ENCODE data around the gene AHCY.
"Not testable (repeated sequence)": the region's sequence is repeated elsewhere in the genome, so short reads cannot be mapped to it uniquely, and the experiment has no call there.

The AHCY gene

DNA sequence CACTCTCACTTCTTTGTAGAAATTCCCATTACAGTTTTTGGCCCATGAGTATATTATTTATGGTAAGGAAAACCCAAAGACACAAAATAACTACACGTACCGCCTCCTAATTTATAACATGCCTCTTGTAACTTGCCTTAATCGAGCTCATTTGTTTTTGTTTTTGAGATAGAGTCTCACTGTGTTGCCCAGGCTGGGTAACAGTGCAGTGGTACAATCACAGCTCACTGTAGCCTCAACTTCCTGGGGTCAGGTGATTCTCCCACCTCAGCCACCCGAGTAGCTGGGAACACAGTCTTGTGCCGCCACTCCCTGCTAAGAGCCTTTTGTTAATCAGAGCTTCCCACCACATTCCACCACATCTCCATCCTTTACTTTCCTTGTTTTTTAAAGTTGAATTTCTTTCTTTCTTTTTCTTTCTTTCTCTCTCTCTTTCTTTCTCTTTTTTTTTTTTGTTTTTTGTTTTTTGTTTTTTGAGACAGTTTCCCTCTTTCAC, 46.5 kb downstream of the AHCY start:
- DNase-seq (ENCODE audit: low read depth, low spot score), result no peak

DNA sequence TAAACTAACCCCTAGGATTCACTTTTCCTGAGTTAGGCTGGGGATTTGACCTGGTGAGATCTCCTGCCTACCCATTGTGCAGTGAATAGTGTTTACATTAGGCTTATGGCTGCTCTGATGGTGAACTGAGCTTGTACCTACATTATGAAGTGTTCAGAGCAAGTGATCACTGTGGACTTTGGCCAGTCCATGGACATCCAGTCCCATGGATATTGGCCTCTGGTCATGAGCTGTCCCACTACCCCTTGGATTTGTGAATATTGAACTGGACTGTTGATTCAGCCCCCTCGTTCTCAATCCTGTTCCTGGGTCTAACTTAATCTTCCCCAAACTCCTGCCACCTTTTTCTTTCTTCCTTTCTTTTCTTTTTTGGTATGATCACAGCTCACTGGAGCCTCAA, 48.2 kb downstream of the AHCY start:
- DNase-seq (ENCODE audit: low read depth, low spot score), result no peak

DNA sequence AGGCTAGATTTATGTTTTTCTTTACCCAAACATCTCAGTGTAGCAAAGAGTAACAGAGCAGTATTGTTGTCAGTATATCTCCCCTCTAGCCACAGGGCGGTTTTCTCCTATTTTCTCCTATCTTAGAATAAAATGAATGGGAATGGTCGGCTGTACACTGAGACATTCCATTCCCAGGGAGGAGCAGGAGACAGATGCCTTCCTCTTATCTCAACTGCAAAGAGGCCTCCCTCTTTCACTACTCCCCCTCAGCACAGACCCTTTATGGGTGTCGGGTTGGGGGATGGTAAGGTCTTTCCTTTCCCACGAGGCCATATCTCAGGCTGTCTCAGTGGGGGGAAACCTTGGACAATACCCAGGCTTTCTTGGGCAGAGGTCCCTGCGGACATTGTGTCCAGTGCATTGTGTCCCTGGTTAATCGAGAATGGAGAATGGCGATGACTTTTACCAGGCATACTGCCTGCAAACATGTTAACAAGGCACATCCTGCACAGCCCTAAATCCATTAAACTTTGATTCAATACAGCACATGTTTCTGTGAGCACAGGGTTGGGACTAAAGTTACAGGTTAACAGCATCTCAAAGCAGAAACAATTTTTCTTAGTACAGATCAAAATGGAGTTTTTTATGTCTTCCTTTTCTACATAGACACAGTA, 50.6 kb downstream of the AHCY start:
- DNase-seq (ENCODE audit: low read depth, low spot score), result not testable (repeated sequence)

DNA sequence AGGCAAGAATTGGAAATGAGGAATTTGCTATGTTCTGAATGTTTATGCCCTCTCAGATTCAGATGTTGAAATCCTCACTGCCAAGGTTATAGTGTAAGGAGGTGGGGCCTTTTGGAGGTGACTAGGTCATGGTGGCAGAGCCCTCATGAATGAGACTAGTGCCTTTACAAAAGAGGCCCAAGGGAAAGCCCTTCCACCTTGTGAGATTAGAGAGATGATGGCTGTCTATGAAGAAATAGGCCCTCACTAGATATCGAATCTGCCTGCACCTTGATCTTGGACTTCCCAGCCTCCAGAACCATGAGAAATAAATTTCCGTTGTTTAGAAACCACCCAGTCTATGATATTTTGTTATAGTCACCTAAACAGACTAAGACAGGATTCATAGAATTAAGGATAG, 51.5 kb downstream of the AHCY start:
- no peak for DNase-seq (ENCODE audit: low read depth, low spot score)

DNA sequence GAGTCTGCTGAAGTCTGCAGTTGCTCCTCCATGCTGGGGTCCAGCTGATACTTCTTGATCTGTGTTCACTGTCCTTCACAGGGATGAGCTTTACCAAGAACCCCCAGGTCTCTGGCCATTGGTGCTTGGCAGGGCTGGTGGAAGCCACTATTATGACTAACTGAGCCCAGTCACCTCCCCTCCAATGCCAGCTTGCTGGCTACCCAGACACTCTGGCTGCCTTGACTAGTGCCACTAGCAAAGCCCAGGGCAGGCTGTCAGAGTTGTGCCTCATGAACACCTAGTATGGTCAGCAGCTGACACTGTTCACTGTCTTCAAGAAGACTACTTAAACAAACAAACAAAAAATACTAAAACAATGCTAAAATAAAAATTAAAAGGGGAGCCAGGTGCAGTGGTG, 53.1 kb downstream of the AHCY start:
- DNase-seq (ENCODE audit: low read depth, low spot score), result no peak

DNA sequence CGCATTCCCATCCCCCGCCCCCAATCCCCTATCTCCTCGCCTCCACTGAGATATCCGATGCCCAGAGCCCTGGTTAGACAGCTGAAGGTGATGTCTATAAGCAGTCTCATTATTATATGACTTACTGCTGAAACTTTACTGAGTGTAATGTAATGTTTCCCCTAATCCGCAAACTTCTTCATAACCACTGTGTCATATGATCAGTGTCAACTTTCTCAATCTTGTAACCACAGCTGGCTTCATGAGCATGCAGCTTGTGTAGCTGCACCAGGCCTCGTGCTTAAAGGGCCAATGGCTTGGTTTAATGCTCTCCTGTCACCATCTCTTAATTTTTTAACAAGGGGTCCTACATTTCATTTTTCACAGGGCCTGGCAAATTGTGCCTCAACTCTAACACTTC, 53.9 kb downstream of the AHCY start:
- no peak for DNase-seq (ENCODE audit: low read depth, low spot score)

DNA sequence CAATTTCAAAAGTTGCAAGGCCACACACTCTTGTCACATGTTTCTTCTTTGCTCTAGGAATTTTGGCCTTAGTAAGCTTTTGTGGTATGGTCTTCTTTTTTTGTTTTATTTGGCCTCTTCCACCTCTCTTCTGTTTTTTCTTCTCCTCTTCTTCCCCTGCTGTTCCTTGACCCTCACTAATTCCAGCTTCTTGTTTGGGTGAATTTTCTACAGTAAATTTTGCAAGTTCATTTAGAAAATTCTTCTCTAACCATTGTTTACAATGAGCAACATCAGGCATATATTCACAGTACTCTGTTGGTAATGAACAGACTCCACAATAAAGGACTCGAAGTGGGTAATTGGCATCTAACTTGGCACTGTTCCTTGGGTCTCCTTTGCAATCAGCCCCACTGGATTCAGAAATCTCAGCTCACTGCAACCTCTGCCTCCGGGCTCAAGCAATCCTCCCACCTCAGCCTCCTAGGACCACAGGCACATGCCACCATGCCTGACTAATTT, 57.0 kb downstream of the AHCY start:
- DNase-seq (ENCODE audit: low read depth, low spot score), result no peak

DNA sequence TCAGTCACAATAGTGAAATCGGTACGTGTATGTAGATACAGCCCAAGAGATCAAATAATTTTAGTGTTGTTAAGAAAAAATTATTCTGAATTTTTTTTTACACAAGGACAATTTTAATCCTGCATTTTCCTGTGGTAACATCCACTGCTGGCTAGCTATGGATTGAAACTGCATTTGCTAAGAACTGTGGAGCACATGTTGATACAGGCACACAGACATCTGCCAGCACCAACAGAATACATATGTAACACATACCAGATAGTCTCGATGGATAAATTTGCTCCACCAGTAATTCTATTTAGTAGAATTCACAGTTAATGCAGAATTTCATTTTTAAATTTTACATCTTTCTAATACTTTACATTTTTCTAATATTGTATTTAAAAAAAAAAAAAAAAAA, 59.8 kb downstream of the AHCY start:
- no peak for DNase-seq (ENCODE audit: low read depth, low spot score)

DNA sequence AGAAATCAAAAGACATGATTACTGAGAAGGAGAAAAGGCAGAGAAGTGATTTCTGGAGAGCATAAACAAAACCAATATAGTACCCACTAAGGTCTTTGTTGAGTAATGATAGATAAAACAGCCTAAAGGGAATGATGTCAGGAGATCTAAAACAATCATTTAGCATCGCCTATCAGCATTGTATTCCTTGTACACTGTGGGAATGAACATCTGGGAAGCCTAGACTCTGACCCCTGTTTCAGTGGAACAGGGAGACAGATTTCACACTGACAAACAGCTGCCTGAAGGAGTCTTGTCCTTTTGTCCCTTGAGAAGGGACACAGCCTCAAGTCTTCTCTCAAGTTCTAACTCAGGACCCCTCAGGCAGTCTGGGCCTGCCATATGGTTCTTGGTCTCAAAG, 60.3 kb downstream of the AHCY start:
- DNase-seq (ENCODE audit: low read depth, low spot score), result no peak

DNA sequence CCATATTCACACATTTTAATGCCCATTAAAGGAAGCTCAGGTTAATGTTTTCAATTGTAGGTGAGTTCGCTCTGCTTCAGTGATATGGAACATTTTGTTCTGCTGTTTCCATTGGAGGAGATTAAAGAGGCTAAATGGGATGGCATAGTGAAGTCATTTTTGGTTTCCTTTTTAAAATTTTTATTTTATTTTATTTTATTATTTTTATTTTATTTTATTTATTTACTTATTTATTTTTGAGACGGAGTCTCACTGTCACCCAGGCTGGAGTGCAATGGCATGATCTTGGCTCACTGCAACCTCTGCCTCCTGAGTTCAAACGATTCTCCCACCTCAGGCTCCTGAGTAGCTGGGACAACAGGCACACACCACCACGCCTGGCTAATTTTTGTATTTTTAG, 61.1 kb downstream of the AHCY start:
- not testable (repeated sequence) for DNase-seq (ENCODE audit: low read depth, low spot score)

DNA sequence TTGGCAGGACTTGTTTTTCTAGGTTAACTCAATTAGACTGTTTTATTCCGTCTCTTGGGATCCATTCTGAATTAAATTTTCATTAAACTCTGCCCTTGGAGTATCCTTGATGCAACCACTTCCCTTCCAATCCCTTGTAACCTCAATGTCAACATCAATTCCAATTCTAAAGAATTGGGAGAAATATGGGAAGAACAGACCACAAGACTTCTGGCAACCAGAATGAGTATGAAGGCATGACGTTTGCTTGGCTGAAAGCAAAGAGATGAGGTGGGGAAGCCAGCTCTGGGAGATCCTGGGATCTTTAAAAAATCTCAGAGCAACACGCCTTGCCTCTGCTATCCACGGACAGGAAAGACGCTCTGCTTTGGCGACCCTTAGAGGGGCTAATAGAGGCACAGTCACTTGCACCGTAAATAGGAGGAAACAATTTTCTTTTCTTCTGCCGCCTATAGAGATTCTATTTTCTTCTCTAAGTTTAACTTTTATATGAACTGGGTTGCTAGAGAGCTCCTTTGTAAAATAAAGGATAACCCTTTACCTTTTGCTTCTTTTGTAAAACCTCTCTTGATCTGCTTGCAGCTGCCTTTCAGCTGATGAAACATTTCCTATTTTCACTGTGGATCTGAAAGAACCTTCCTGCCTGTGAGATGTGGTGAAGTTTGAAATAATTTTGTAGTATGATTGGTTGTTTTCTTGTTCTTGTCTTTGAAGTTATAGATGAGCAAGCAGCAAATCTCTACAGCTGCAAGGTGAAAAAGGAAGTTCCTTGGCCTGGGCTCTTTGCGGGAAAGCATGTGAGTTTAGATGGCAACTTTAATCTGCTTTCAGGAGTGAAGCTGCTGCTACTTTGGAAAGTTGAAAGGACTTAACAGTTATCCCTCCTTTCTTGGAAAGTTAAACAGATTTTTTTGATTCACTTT, 62.2 kb downstream of the AHCY start, which contains the start of gene ASIP:
ASIP (plus strand) TSS at position 731 of the 923 bp plus-strand sequence. CDS start 18,952 bp downstream, outside the sequence.
- DNase-seq (ENCODE audit: low read depth, low spot score), result no peak

DNA sequence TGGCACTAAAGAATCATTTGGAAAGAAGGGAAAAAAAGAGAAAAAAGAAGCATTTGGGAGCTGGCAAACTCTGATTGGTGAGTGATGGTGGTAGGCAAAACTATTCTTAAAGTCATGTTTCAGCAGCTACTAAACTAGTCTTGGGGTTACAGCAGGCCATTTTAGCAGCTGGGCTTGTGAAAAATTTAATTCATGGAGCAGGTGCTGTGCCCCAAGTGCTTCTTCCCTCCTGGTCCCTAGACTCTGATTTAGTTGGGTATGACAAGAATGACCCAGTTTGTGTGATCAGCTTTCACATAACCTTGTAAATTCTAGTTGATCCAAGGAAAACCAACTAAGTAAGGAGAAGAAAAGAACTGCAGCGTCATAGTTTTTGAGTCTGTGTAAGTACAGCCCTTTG, 63.0 kb downstream of the AHCY start:
- no peak for DNase-seq (ENCODE audit: low read depth, low spot score)

DNA sequence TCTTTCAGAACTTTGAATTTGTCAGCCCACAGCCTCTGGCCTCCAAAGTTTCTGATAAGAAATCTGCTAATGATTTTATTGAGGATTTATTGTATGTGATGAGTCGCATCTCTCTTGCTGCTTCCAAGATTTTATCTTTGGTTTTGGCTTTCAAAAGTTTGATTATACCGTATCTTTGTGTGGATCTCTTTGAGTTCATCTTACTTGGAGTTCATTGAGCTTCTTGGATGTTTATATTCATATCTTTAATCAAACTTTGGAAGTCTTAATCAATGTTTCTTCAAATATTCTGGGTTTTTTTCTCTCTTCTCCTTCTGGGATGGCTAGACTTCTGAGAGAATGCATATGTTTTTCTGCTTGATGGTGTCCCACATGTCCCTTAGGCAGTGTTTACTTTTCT, 65.2 kb downstream of the AHCY start:
- no peak for DNase-seq (ENCODE audit: low read depth, low spot score)

DNA sequence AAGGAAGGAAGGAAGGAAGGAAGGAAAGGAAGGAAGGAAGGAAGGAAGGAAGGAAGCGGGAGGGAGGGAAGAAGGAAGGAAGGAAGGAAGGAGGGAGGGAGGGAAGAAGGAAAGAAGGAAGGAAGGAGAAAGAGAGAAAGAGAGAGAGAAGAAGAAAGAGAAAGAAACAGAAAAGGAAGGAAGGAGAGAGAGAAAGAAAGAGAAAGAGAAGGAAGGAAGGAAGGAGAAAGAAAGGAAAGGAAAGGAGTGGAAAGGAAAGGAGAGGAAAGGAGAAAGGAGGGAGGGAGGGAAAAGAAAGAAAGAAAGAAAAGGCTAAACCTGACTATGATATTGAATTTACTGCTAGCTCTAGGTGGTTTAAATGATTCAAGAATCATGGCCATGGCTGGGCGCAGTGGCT, 67.3 kb downstream of the AHCY start:
- no peak for DNase-seq (ENCODE audit: low read depth, low spot score)

DNA sequence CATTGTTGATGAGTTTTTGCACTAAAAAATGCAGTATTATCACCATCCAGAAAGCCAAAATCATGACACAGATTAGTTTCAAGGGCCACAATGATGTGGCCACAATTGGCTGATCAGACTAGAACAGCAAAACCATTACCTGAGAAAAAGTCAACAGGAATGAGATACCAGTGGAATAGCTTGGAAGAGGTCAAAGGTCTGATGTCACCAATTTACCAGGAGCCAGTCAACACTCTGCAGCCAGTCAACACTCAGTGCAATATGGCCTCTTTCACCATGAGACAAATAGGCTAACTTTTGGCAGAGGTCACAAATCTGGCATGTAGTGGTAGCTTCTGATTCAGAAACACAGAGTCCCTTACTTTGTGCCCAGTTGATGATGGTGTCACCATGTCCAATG, 69.5 kb downstream of the AHCY start:
- DNase-seq (ENCODE audit: low read depth, low spot score), result no peak

DNA sequence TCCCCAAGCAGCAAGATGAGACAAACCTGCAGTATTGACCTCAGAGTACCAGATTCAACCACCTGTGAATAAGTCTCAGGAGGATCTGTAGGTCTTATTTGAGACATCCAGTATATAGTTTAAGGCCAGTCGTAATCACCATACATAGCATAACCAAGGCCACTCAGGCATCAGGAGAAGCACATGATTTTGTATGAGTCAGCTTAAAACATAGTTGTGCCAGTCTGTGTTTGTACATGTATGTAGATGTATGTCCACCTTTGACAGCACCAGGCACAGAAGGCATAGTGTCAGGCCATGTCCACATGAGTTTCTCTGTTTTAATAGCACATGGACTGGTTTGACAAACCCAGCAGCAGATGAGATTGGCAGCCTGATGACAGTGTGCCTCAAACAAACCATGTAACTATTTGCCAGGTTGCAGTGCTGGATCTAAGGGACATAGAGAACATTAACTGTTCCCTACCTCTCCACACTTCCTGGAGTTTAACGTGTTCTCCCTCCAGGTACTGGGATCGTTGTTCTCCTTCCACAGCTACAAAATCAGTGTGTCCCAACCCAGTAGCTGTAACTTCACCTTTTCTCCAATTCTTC, 70.6 kb downstream of the AHCY start:
- no peak for DNase-seq (ENCODE audit: low read depth, low spot score)

DNA sequence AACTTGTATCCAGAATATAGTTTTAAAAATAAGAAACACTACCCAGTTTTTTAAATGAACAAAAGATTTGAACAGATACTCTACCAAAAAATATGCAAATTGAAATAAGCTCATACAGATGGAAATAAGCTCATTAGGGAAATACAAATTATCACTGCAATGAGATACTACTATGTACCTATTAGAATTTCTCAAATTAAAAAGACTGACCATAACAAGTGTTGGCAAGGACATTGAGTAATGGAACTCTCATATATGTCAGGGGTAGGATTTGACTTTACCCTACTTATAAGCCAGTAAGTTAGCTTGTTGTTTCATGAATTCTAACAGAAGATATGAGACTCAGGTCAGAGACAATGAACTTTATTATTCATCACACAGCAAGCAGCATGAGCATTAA, 71.5 kb downstream of the AHCY start:
- DNase-seq (ENCODE audit: low read depth, low spot score), result no peak

All from activated CD4-positive, CD25-positive, alpha-beta regulatory T cell treated with anti-CD3 and anti-CD28 coated beads, Interleukin-2, amount 50 U/mL, for 16 hours (primary cell).